KMS-11 (cell line): Measurements from ENCODE around the gene ETV3.

Experiments used
- H2AFZ ChIP-seq: fragments of 200-600 bp; sonication (generic); 2 replicates; pipeline ENCODE4 v1.6.1; 2016; ENCODE audit warnings: antibody characterized with exemption, mixed run types, low read depth
- H3K27ac ChIP-seq: fragments of 200-600 bp; sonication (generic); 2 replicates; pipeline ENCODE4 v1.6.1; 2016; ENCODE audit warnings: mild to moderate bottlenecking, mixed run types
- H3K27me3 ChIP-seq: fragments of 200-600 bp; sonication (generic); 2 replicates; pipeline ENCODE4 v1.6.1; 2017; ENCODE audit warnings: mild to moderate bottlenecking, low read depth, mixed run types, moderate library complexity; ENCODE audit not compliant: insufficient read depth
- H3K36me3 ChIP-seq: fragments of 200-600 bp; sonication (generic); 2 replicates; pipeline ENCODE4 v1.6.1; 2017; ENCODE audit warnings: mild to moderate bottlenecking, mixed run types; ENCODE audit not compliant: insufficient read depth
- H3K4me1 ChIP-seq: fragments of 200-600 bp; sonication (generic); 2 replicates; pipeline ENCODE4 v1.6.1; 2016; ENCODE audit warnings: mild to moderate bottlenecking, low read depth, mixed run types; ENCODE audit not compliant: poor library complexity, severe bottlenecking
- H3K4me2 ChIP-seq: fragments of 200-600 bp; sonication (generic); 2 replicates; pipeline ENCODE4 v1.7.0; 2016; ENCODE audit warnings: mild to moderate bottlenecking, mixed run types
- H3K4me3 ChIP-seq: fragments of 200-600 bp; sonication (generic); IDR thresholded peaks from 2 replicates; pipeline ENCODE4 v1.6.1; 2017; ENCODE audit warnings: low read depth, low read length, mixed read lengths; ENCODE audit not compliant: insufficient read depth
- H3K79me2 ChIP-seq: fragments of 200-600 bp; sonication (generic); 2 replicates; pipeline ENCODE4 v1.6.1; 2016; ENCODE audit warnings: low read depth, mixed run types; ENCODE audit not compliant: insufficient read depth
- H3K9ac ChIP-seq: fragments of 200-600 bp; sonication (generic); 2 replicates; pipeline ENCODE4 v1.6.1; 2016; ENCODE audit warnings: mild to moderate bottlenecking, mixed run types
- H4K20me1 ChIP-seq: fragments of 200-600 bp; sonication (generic); 2 replicates; pipeline ENCODE4 v1.6.1; 2016; ENCODE audit warnings: mild to moderate bottlenecking, mixed run types; ENCODE audit not compliant: insufficient read depth
- CTCF ChIP-seq: fragments of 200-600 bp; sonication (generic); conservative IDR thresholded peaks from 2 replicates; pipeline ENCODE4 v1.6.1; 2017; ENCODE audit warnings: low read depth, mild to moderate bottlenecking, antibody characterized with exemption, low read length, moderate library complexity, mixed read lengths

The ETV3 gene

GRCh38 chr1:157181790-157182189 lies 43.6 kb upstream of the ETV3 start:
- Histone ChIP-seq H3K27me3 (no peaks in the 10 kb centered on the region), H3K4me2 (peak overlapping the region; percentile 85), H3K4me1 (peaks cover 78% of the 10 kb centered on the region), H3K79me2 (peaks cover 6% of the 10 kb centered on the region; the same call in 1 of the 2 replicates), H3K36me3 (no peaks in the 10 kb centered on the region), H2AFZ (peak overlapping the region; percentile 66), H4K20me1 (no peaks in the 10 kb centered on the region), H3K4me3 (peak overlapping the region; percentile 91), H3K9ac (peak overlapping the region; percentile 56), H3K27ac (peak overlapping the region; percentile 78)
- TF ChIP-seq CTCF, result no peak

GRCh38 chr1:157181258-157181657 lies 43.1 kb upstream of the ETV3 start:
- TF ChIP-seq CTCF, result no peak

GRCh38 chr1:157178490-157178889 lies 40.3 kb upstream of the ETV3 start:
- H4K20me1 ChIP-seq, result no peaks in the 10 kb centered on the region
- H3K79me2 ChIP-seq, result peaks cover 6% of the 10 kb centered on the region; the same call in 1 of the 2 replicates
- TF ChIP-seq CTCF, result 0 out of 2 replicates have a peak, but pooled peaks have one; percentile 3
- H3K9ac ChIP-seq, result peak overlapping the region; percentile 29
- peak overlapping the region; percentile 95 for H3K4me2 ChIP-seq
- H3K4me3 ChIP-seq, result no peak overlapping the region
- H3K4me1 ChIP-seq, result peaks cover 100% of the 10 kb centered on the region
- H3K27me3 ChIP-seq, result no peaks in the 10 kb centered on the region
- H2AFZ ChIP-seq, result peak overlapping the region; percentile 45
- H3K36me3 ChIP-seq, result no peaks in the 10 kb centered on the region
- H3K27ac ChIP-seq, result peak overlapping the region; percentile 73

More at GRCh38 chr1:157181258-157181657, 43.1 kb upstream of the ETV3 start:
- Histone ChIP-seq H3K4me3 (no peak overlapping the region), H4K20me1 (no peaks in the 10 kb centered on the region), H3K79me2 (peaks cover 6% of the 10 kb centered on the region; the same call in 1 of the 2 replicates), H3K36me3 (no peaks in the 10 kb centered on the region), H3K9ac (peak overlapping the region; percentile 56; the same call in 1 of the 2 replicates), H3K4me2 (peak overlapping the region; percentile 85), H3K27ac (peak overlapping the region; percentile 78), H3K27me3 (no peaks in the 10 kb centered on the region), H2AFZ (peak overlapping the region; percentile 66), H3K4me1 (peaks cover 83% of the 10 kb centered on the region)

GRCh38 chr1:157177733-157178394 lies 39.7 kb upstream of the ETV3 start:
- TF ChIP-seq CTCF, result 0 out of 2 replicates have a peak, but pooled peaks have one; percentile 3
- no peaks in the 10 kb centered on the region for H3K36me3 ChIP-seq
- H2AFZ ChIP-seq, result peak overlapping the region; percentile 45

More at GRCh38 chr1:157177733-157178394, 39.7 kb upstream of the ETV3 start:
- H4K20me1 ChIP-seq, result no peaks in the 10 kb centered on the region
- peak overlapping the region; percentile 29 for H3K9ac ChIP-seq
- peak overlapping the region; percentile 95 for H3K4me2 ChIP-seq
- peak overlapping the region; percentile 73 for H3K27ac ChIP-seq
- no peaks in the 10 kb centered on the region for H3K27me3 ChIP-seq
- no peak overlapping the region for H3K4me3 ChIP-seq
- H3K4me1 ChIP-seq, result peaks cover 100% of the 10 kb centered on the region
- peaks cover 6% of the 10 kb centered on the region; the same call in 1 of the 2 replicates for H3K79me2 ChIP-seq
